HG03439 (cell line): Measurements from ENCODE around the gene STMN3.
"Not testable (repeated sequence)": the region's sequence is repeated elsewhere in the genome, so short reads cannot be mapped to it uniquely, and the experiment has no call there.

Experiments
- ATAC-seq: cut with Tn5 transposase; IDR thresholded peaks from one replicate; pipeline ENCODE4 v1.9.1; 2021; ENCODE audit warnings: mild to moderate bottlenecking, moderate library complexity; ENCODE audit not compliant: unreplicated experiment

STMN3 gene

GRCh38 chr20:63639093-63639975, 13.9 kb downstream of the STMN3 start:
- no peak for ATAC-seq

- no peak for ATAC-seq
Measured at GRCh38 chr20:63636752-63637628, 16.2 kb downstream of the STMN3 start.

GRCh38 chr20:63635431-63636141, 17.6 kb downstream of the STMN3 start:
- ATAC-seq, result no peak

GRCh38 chr20:63633732-63634131, 19.5 kb downstream of the STMN3 start:
- no peak for ATAC-seq

GRCh38 chr20:63631426-63631825, 21.8 kb downstream of the STMN3 start:
- ATAC-seq, result not testable (repeated sequence)

- not testable (repeated sequence) for ATAC-seq
Measured at GRCh38 chr20:63630956-63631355, 22.3 kb downstream of the STMN3 start.

- no peak for ATAC-seq
Measured at GRCh38 chr20:63628246-63628975, 24.8 kb downstream of the STMN3 start.

GRCh38 chr20:63627751-63628245, 25.4 kb downstream of the STMN3 start:
- no peak for ATAC-seq

- peak; percentile 84 for ATAC-seq
Measured at GRCh38 chr20:63627129-63627750, 26.0 kb downstream of the STMN3 start.

- ATAC-seq, result peak; percentile 51
Measured at GRCh38 chr20:63626424-63627128, 26.6 kb downstream of the STMN3 start, which contains the start of gene GMEB2. GMEB2 (minus strand) TSS chr20:63627101; CDS start chr20:63619397, 7,704 bp downstream.

- no peak for ATAC-seq
Measured at GRCh38 chr20:63625771-63626423, 27.3 kb downstream of the STMN3 start.

- ATAC-seq, result no peak
Measured at GRCh38 chr20:63624486-63624885, 28.7 kb downstream of the STMN3 start.

GRCh38 chr20:63622732-63623131, 30.5 kb downstream of the STMN3 start:
- no peak for ATAC-seq

GRCh38 chr20:63622096-63622495, 31.1 kb downstream of the STMN3 start:
- no peak for ATAC-seq

GRCh38 chr20:63620991-63621390, 32.2 kb downstream of the STMN3 start:
- no peak for ATAC-seq

GRCh38 chr20:63619505-63619904, 33.7 kb downstream of the STMN3 start:
- ATAC-seq, result no peak

GRCh38 chr20:63619086-63619485, 34.1 kb downstream of the STMN3 start:
- ATAC-seq, result no peak

GRCh38 chr20:63618291-63618980, 34.8 kb downstream of the STMN3 start:
- no peak for ATAC-seq
